ENCODE results near the gene RETREG1. TPM values are rescaled to one million over a fixed set of nuclear protein-coding genes. Genes with fewer than 3 reads are reported as not detected.
"Not testable (repeated sequence)": the region's sequence is repeated elsewhere in the genome, so short reads cannot be mapped to it uniquely, and the experiment has no call there.

RETREG1 gene
- total RNA-seq, 8 experiments from 2014 or later, result 5.5 to 62.9 (median 9.7) TPM

- ATAC-seq (replicated peaks in 6 of 8), result no peak
- Histone ChIP-seq H3K27ac (no peak overlapping the region), H3K4me3 (no peak overlapping the region), H3K4me1 (replicated peaks in 1 of 2) (peaks cover 0 to 3% of the 10 kb centered on the region in 2 donors)
- in situ Hi-C loops (cut with MboI; ENCODE audit: low pct_unique_long_range_greater_than_20kb in 2 of 9, low sequenced_read_pairs in 9 of 9, unreplicated experiment in 9 of 9), result no loop called here
- 42 to 92% (median 75%) methylated on average over 1 to 9 of the region's 11 CpGs; no CpG with 5 or more reads in 2 of the 10 experiments for WGBS, 10 experiments
Measured at GRCh38 chr5:16644301-16644889, 27.6 kb upstream of the RETREG1 start.

- ATAC-seq (replicated peaks in 6 of 8), result peak in 7 of 8 experiments; percentile 46 to 96 (median 61)
- H3K4me1 ChIP-seq (replicated peaks in 1 of 2), result peaks cover 0 to 3% of the 10 kb centered on the region in 2 donors
- 0 to 85% (median 57%) methylated on average over 1 to 2 of the region's 2 CpGs; no CpG with 5 or more reads in 1 of the 10 experiments for WGBS, 10 experiments
- H3K27ac ChIP-seq, result no peak overlapping the region
- no peak overlapping the region for H3K4me3 ChIP-seq
- in situ Hi-C loops (cut with MboI; ENCODE audit: low pct_unique_long_range_greater_than_20kb in 2 of 9, low sequenced_read_pairs in 9 of 9, unreplicated experiment in 9 of 9), result no loop called here
Measured at GRCh38 chr5:16642867-16643266, 26.1 kb upstream of the RETREG1 start.

DNA sequence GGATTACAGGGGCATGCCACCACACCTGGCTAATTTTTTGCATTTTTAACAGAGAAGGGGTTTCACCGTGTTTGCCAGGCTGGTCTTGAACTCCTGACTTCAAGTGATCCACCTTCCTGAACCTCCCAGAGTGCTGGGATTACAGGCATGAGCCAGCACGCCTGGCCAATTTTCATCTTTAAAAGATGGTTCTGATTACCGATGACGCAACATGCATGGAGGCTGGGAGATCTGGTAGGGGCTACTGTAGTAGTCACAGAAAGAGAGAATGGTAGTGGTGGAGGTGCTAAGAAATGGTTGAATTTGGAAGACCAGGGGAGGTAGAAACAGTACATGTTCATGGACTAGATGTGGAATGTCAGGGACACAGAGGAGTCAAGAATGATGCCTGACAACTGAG lies 22.4 kb upstream of the RETREG1 start:
- Histone ChIP-seq H3K4me1 (replicated peaks in 1 of 2) (peaks cover 0 to 3% of the 10 kb centered on the region in 2 donors), H3K27ac (no peak overlapping the region), H3K4me3 (no peak overlapping the region)
- WGBS, 10 experiments, result 0 to 93% (median 88%) methylated on average over 1 to 4 of the region's 4 CpGs; no CpG with 5 or more reads in 5 of the 10 experiments
- in situ Hi-C loops (cut with MboI; ENCODE audit: low pct_unique_long_range_greater_than_20kb in 2 of 9, low sequenced_read_pairs in 9 of 9, unreplicated experiment in 9 of 9), result no loop called here
- ATAC-seq (replicated peaks in 6 of 8), result no peak

GRCh38 chr5:16628376-16628775 lies 11.6 kb upstream of the RETREG1 start:
- in situ Hi-C loops (cut with MboI; ENCODE audit: low pct_unique_long_range_greater_than_20kb in 2 of 9, low sequenced_read_pairs in 9 of 9, unreplicated experiment in 9 of 9), result no loop called here
- peak in 4 of 8 experiments; percentile 46 to 84 (median 58) for ATAC-seq (replicated peaks in 6 of 8)
- Histone ChIP-seq H3K4me1 (replicated peaks in 1 of 2) (no peaks in the 10 kb centered on the region), H3K27ac (no peak overlapping the region), H3K4me3 (no peak overlapping the region)
- 0 to 100% (median 85%) methylated on average over 1 to 3 of the region's 3 CpGs; no CpG with 5 or more reads in 3 of the 10 experiments for WGBS, 10 experiments

GRCh38 chr5:16626696-16627264 lies 10.0 kb upstream of the RETREG1 start:
- ATAC-seq (replicated peaks in 6 of 8), result no peak
- WGBS, 10 experiments, result 0 to 75% (median 22%) methylated on average over 1 to 5 of the region's 5 CpGs; no CpG with 5 or more reads in 1 of the 10 experiments
- Histone ChIP-seq H3K27ac (no peak overlapping the region), H3K4me1 (replicated peaks in 1 of 2) (no peaks in the 10 kb centered on the region), H3K4me3 (no peak overlapping the region)
- in situ Hi-C loops (cut with MboI; ENCODE audit: low pct_unique_long_range_greater_than_20kb in 2 of 9, low sequenced_read_pairs in 9 of 9, unreplicated experiment in 9 of 9), result no loop called here

- in situ Hi-C loops (cut with MboI; ENCODE audit: low pct_unique_long_range_greater_than_20kb in 2 of 9, low sequenced_read_pairs in 9 of 9, unreplicated experiment in 9 of 9), result no loop called here
- no peak for ATAC-seq (replicated peaks in 6 of 8)
- Histone ChIP-seq H3K27ac (no peak overlapping the region), H3K4me1 (replicated peaks in 1 of 2) (no peaks in the 10 kb centered on the region), H3K4me3 (no peak overlapping the region)
- WGBS, 10 experiments, result 18 to 100% (median 71%) methylated on average over 1 to 3 of the region's 3 CpGs; no CpG with 5 or more reads in 4 of the 10 experiments
Measured at GRCh38 chr5:16625096-16625495, 8.3 kb upstream of the RETREG1 start.

DNA sequence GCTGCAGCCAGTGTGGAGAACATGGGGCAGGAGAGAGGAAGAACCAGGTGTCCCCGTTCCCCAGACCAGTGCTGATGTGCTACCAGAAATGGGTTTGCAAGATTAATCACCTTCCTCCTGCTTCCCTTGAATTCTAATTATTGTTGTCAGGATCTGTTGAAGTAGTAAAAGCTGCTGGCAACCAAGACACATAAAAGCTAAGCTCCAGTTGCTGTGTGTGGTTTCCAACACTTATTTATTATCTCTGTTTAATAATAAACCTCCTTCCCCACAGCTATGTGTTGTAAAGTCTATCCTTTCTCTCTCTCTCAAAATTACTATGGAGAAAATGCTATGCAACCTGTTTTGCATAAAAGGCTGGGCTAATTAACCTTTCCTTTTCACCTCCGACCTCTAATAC lies 2.3 kb upstream of the RETREG1 start:
- in situ Hi-C loops (cut with MboI; ENCODE audit: low pct_unique_long_range_greater_than_20kb in 2 of 9, low sequenced_read_pairs in 9 of 9, unreplicated experiment in 9 of 9), result no loop called here
- WGBS, 10 experiments, result 37 to 86% (median 71%) methylated on average over 1 to 2 of the region's 2 CpGs; no CpG with 5 or more reads in 1 of the 10 experiments
- ATAC-seq (replicated peaks in 6 of 8), result no peak

GRCh38 chr5:16618138-16618897 lies 1.5 kb upstream of the RETREG1 start:
- Histone ChIP-seq H3K27ac (no peak overlapping the region), H3K4me1 (replicated peaks in 1 of 2) (peaks cover 9 to 12% of the 10 kb centered on the region in 2 donors), H3K4me3 (no peak overlapping the region)
- WGBS, 10 experiments, result 72 to 100% (median 87%) methylated on average over 1 to 7 of the region's 10 CpGs; no CpG with 5 or more reads in 1 of the 10 experiments
- no peak for ATAC-seq (replicated peaks in 6 of 8)
- in situ Hi-C loops (cut with MboI; ENCODE audit: low pct_unique_long_range_greater_than_20kb in 2 of 9, low sequenced_read_pairs in 9 of 9, unreplicated experiment in 9 of 9), result no loop called here

More for the DNA sequence above, 2.3 kb upstream of the RETREG1 start:
- Histone ChIP-seq H3K27ac (no peak overlapping the region), H3K4me1 (replicated peaks in 1 of 2) (peaks cover 9 to 12% of the 10 kb centered on the region in 2 donors), H3K4me3 (no peak overlapping the region)

DNA sequence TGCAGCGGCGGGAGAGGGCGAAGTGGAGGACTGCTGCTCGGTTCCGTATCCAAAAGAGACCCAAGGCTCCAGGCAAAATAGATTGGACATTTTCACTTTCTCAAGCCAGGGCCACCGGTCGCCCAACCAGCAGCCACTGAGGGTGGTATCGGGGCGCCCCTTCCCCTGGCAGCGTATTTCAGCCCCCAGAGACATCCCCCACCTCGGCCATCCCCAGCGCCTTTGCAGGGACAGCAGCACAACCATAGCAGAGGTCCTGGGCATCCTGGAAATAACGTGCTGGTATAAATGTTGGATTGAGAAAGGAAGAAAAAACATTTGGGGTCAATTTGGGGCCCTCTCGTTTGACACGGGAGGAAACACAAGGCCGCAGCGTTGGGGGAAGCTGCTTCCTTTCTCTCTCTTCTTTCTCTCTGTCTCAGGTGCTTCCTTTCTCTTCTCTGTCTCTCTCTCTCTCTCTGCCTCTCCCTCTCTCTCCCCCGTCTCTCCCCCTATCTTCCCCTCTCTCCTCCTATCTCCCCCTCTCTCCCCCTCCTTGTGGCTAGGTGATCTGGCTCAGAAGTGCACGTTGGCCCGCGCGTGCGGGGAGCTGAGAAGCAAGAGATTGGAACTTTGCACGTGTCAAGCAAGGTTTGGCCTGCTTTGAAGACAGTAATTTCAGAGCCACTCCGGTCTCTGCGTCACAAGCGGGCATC lies 624 bp upstream of the RETREG1 start:
- WGBS, 10 experiments, result 50 to 83% (median 60%) methylated on average over 1 to 2 of the region's 27 CpGs; no CpG with 5 or more reads in 7 of the 10 experiments
- Histone ChIP-seq H3K27ac (no peak overlapping the region), H3K4me3 (peak overlapping the region; percentile 60 to 97 (median 77)), H3K4me1 (replicated peaks in 1 of 2) (peaks cover 9 to 12% of the 10 kb centered on the region in 2 donors)
- in situ Hi-C loops (cut with MboI; ENCODE audit: low pct_unique_long_range_greater_than_20kb in 2 of 9, low sequenced_read_pairs in 9 of 9, unreplicated experiment in 9 of 9), result no loop called here
- ATAC-seq (replicated peaks in 6 of 8), result peak in 4 of 8 experiments; percentile 23 to 34 (median 24)

- ATAC-seq (replicated peaks in 6 of 8), result no peak
- 27 to 63% (median 40%) methylated on average over 1 to 18 of the region's 31 CpGs; no CpG with 5 or more reads in 1 of the 10 experiments for WGBS, 10 experiments
- in situ Hi-C loops (cut with MboI; ENCODE audit: low pct_unique_long_range_greater_than_20kb in 2 of 9, low sequenced_read_pairs in 9 of 9, unreplicated experiment in 9 of 9), result no loop called here
- Histone ChIP-seq H3K27ac (no peak overlapping the region), H3K4me1 (replicated peaks in 1 of 2) (peaks cover 9 to 12% of the 10 kb centered on the region in 2 donors), H3K4me3 (peak overlapping the region; percentile 60 to 97 (median 77))
Measured at GRCh38 chr5:16615741-16616535, 859 bp downstream of the RETREG1 start.

DNA sequence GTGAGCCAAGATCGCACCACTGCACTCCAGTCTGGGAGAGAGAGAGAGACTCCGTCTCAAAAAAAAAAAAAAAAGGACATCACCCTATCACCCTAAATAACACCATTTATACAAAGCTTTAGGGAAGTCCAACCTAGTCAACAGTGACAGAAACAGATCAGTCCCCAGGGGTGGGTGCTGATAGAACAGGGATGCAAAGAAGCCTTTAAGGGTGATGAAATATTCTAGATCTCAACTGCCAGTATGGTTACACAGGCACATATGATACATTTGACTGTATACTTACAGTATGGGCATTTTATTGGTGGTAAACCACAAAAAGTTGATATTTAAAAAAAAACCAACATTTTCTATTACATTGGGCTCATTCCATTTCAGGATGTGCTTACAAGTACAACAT lies 4.8 kb downstream of the RETREG1 start:
- WGBS, 10 experiments, result 76 to 100% (median 100%) methylated on average over 1 to 2 of the region's 2 CpGs; no CpG with 5 or more reads in 6 of the 10 experiments
- Histone ChIP-seq H3K4me3 (no peak overlapping the region), H3K4me1 (replicated peaks in 1 of 2) (peaks cover 7% of the 10 kb centered on the region in 2 donors), H3K27ac (no peak overlapping the region)
- ATAC-seq (replicated peaks in 6 of 8), result no peak
- in situ Hi-C loops (cut with MboI; ENCODE audit: low pct_unique_long_range_greater_than_20kb in 2 of 9, low sequenced_read_pairs in 9 of 9, unreplicated experiment in 9 of 9), result no loop called here

- in situ Hi-C loops (cut with MboI; ENCODE audit: low pct_unique_long_range_greater_than_20kb in 2 of 9, low sequenced_read_pairs in 9 of 9, unreplicated experiment in 9 of 9); H3K27ac ChIP-seq; H3K4me1 ChIP-seq (replicated peaks in 1 of 2); H3K4me3 ChIP-seq; ATAC-seq (replicated peaks in 6 of 8): not testable (repeated sequence)
- WGBS, 10 experiments, result no CpG with 5 or more reads among the region's 2 CpGs
Measured at GRCh38 chr5:16610896-16611295, 5.9 kb downstream of the RETREG1 start.
